ENCODE results near the gene CYTH2. TPM values are rescaled to one million over a fixed set of nuclear protein-coding genes. Genes with fewer than 3 reads are reported as not detected.

CYTH2 gene
- total and polyA plus RNA-seq, 8 donors = 25.4 to 54.2 (median 31.5) TPM

DNA sequence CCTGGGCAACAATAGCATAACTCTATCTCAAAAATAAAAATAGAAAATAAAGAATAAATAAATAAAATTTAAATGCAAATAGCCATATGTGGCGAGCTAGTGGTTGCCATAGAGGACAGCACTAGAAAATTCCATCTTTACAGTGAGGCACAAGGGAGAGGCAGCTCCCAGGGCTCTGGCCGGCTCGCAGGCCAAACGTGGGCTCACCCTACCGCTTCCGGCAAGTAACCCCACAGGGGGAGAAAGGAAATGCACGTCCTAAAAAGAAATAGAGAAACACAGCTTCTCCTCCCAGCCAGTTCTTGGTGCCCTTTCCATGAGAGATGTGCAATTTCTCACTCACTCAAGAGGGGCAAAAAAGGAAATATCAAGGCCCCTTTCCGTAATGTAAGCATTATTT lies 35.8 kb upstream of the CYTH2 start:
- intact Hi-C loops (cut with DNase I) = no loop called here
- no peak for FAIRE-seq
- WGBS, 2 donors = 75 to 82% methylated on average over 8 of the region's 8 CpGs
- H3K9me3 ChIP-seq = no peaks in the 10 kb centered on the region
- H3K4me3 ChIP-seq = no peak overlapping the region
- no peak for ATAC-seq
- H3K27ac ChIP-seq = no peak overlapping the region
- DNase-seq = no peak
- TF ChIP-seq, protein P1, sequence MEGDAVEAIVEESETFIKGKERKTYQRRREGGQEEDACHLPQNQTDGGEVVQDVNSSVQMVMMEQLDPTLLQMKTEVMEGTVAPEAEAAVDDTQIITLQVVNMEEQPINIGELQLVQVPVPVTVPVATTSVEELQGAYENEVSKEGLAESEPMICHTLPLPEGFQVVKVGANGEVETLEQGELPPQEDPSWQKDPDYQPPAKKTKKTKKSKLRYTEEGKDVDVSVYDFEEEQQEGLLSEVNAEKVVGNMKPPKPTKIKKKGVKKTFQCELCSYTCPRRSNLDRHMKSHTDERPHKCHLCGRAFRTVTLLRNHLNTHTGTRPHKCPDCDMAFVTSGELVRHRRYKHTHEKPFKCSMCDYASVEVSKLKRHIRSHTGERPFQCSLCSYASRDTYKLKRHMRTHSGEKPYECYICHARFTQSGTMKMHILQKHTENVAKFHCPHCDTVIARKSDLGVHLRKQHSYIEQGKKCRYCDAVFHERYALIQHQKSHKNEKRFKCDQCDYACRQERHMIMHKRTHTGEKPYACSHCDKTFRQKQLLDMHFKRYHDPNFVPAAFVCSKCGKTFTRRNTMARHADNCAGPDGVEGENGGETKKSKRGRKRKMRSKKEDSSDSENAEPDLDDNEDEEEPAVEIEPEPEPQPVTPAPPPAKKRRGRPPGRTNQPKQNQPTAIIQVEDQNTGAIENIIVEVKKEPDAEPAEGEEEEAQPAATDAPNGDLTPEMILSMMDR (IDR thresholded peaks at IDR 0.05) = no peak
- H3K4me1 ChIP-seq = no peaks in the 10 kb centered on the region
- H3K36me3 ChIP-seq = no peaks in the 10 kb centered on the region
- H3K27me3 ChIP-seq = no peaks in the 10 kb centered on the region

DNA sequence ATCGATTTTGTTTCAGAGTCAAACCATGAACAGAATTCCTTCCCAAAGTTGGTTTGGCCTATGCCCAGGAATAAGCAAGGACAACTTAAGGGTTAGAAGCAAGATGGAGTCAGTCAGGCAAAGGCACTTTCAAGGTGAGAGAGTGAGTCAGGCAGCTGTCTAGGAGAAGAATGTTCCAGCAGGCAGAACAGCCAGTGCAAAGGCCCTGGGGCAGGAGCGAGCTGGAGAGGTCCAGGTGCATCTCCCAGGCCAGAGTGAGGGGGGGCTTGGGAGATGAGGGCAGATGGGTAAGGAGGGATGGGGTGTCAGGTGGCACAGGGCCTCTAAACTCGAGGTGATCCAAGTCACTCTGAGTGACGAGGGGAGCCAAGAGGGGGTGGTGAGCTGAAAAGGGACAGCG lies 32.6 kb upstream of the CYTH2 start:
- no peak overlapping the region for H3K4me3 ChIP-seq
- no peak overlapping the region for H3K27ac ChIP-seq
- no peaks in the 10 kb centered on the region for H3K4me1 ChIP-seq
- intact Hi-C loops (cut with DNase I) = no loop called here
- ATAC-seq (no peak), DNase-seq (no peak), FAIRE-seq (no peak)
- H3K36me3 ChIP-seq = no peaks in the 10 kb centered on the region
- TF ChIP-seq, protein P1 (IDR thresholded peaks at IDR 0.05) = no peak
- H3K9me3 ChIP-seq = no peaks in the 10 kb centered on the region
- 71 to 83% methylated on average over 5 of the region's 5 CpGs for WGBS, 2 donors
- H3K27me3 ChIP-seq = no peaks in the 10 kb centered on the region

DNA sequence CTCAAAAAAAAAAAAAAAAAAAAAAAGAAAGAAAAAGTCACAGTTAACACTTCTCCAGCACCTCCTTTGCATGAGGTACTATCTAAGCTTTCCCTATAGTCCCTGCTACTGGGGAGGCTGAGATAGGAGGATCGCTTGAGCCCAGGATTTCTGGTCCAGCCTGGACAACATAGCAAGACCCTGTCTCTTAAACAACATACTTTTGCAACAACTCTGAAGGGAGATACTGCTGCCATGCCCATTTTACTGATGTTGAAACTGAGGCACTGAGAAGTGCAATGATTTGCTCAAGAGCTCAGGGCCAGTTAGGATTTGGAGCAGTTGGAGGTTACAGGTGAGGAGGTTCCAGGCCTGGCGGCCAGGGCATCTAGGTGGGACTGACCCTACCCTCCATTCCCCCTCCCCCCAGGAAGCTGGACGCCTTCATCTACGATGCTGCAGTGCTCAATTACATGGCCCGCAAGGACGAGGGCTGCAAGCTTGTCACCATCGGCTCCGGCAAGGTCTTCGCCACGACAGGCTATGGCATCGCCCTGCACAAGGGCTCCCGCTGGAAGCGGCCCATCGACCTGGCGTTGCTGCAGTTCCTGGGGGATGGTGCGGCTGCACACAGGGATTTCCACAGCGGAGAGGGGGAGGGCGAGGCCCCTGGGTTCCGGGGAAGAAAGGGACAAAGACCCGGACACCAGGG lies 27.7 kb upstream of the CYTH2 start:
- Histone ChIP-seq H3K4me3 (no peak overlapping the region), H3K9me3 (no peaks in the 10 kb centered on the region), H3K36me3 (no peaks in the 10 kb centered on the region), H3K27ac (no peak overlapping the region), H3K27me3 (no peaks in the 10 kb centered on the region), H3K4me1 (peaks cover 0 to 11% (median 7%) of the 10 kb centered on the region in 3 donors)
- no peak for ATAC-seq
- FAIRE-seq = no peak
- peak in 1 of 6 donors; percentile 37 for DNase-seq
- intact Hi-C loops (cut with DNase I) = no loop called here
- TF ChIP-seq, protein P1 (IDR thresholded peaks at IDR 0.05) = no peak
- 95 to 97% methylated on average over 20 of the region's 20 CpGs for WGBS, 2 donors

DNA sequence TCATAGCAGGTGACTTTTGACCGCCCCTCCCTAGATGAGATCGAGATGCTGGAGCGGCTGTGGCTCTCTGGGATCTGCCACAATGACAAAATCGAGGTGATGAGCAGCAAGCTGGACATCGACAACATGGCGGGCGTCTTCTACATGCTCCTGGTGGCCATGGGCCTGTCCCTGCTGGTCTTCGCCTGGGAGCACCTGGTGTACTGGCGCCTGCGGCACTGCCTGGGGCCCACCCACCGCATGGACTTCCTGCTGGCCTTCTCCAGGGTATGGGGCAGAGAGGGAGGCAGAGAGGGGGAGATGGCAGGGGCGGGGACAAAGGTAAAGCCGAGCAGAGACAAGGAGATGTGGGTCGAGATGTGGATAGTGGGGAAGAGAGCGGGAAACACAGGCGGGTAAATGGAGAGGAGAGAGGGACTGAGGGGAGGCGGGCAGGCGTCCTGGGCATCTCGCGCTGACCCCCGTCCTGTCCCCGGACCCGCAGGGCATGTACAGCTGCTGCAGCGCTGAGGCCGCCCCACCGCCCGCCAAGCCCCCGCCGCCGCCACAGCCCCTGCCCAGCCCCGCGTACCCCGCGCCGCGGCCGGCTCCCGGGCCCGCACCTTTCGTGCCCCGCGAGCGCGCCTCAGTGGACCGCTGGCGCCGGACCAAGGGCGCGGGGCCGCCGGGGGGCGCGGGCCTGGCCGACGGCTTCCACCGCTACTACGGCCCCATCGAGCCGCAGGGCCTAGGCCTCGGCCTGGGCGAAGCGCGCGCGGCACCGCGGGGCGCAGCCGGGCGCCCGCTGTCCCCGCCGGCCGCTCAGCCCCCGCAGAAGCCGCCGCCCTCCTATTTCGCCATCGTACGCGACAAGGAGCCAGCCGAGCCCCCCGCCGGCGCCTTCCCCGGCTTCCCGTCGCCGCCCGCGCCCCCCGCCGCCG lies 26.8 kb upstream of the CYTH2 start:
- intact Hi-C loops (cut with DNase I) = no loop called here
- TF ChIP-seq, protein P1 (IDR thresholded peaks at IDR 0.05) = no peak

More for the DNA sequence above, 26.8 kb upstream of the CYTH2 start:
- WGBS, 2 donors = 39 to 51% methylated on average over 31 to 94 of the region's 94 CpGs
- FAIRE-seq = no peak
- H3K27me3 ChIP-seq = no peaks in the 10 kb centered on the region
- peaks cover 0 to 13% (median 7%) of the 10 kb centered on the region in 3 donors for H3K4me1 ChIP-seq
- no peak overlapping the region for H3K4me3 ChIP-seq
- no peaks in the 10 kb centered on the region for H3K9me3 ChIP-seq
- no peak for ATAC-seq
- DNase-seq = peak in 1 of 6 donors; percentile 33
- no peak overlapping the region for H3K27ac ChIP-seq
- peaks cover 0 to 2% (median 0%) of the 10 kb centered on the region in 3 donors for H3K36me3 ChIP-seq
